A549 (cell line): ENCODE data around the gene HCRTR1.

ENCODE experiments used
- CEBPB ChIP-seq, 2 experiments: fragments of >200 bp in 1 of 2; sonication (Bioruptor Twin) in 1 of 2; formaldehyde crosslinking in 1 of 2; IDR thresholded peaks; 2 replicates each; pipeline ENCODE4 v1.6.1; 2012 to 2016
- FOSL2 ChIP-seq, 2 experiments: fragments of 450-650 bp in 1 of 2; fragments of >200 bp in 1 of 2; sonication (Bioruptor Twin) in 1 of 2; formaldehyde crosslinking; IDR thresholded peaks; 2 replicates each; pipeline versions ENCODE4 v1.5.0 to v1.6.1; 2016 to 2020; ENCODE audit warnings: mild to moderate bottlenecking in 1 of 2, moderate library complexity in 1 of 2
- SMC3 ChIP-seq: fragments of >200 bp; sonication (Bioruptor Twin); formaldehyde crosslinking; IDR thresholded peaks from 3 replicates; pipeline ENCODE4 v1.6.1; 2018; ENCODE audit warnings: inconsistent platforms
- TF ChIP-seq, protein P1 (sequence below): fragments of >200 bp; sonication (Bioruptor Twin); formaldehyde crosslinking; IDR thresholded peaks from 3 replicates; pipeline ENCODE4 v1.5.1; 2016

- peak in 1 of 2 experiments; percentile 84; a peak in 2 of 4 replicates for TF ChIP-seq CEBPB (IDR thresholded peaks at IDR 0.05)
- TF ChIP-seq, protein P1, sequence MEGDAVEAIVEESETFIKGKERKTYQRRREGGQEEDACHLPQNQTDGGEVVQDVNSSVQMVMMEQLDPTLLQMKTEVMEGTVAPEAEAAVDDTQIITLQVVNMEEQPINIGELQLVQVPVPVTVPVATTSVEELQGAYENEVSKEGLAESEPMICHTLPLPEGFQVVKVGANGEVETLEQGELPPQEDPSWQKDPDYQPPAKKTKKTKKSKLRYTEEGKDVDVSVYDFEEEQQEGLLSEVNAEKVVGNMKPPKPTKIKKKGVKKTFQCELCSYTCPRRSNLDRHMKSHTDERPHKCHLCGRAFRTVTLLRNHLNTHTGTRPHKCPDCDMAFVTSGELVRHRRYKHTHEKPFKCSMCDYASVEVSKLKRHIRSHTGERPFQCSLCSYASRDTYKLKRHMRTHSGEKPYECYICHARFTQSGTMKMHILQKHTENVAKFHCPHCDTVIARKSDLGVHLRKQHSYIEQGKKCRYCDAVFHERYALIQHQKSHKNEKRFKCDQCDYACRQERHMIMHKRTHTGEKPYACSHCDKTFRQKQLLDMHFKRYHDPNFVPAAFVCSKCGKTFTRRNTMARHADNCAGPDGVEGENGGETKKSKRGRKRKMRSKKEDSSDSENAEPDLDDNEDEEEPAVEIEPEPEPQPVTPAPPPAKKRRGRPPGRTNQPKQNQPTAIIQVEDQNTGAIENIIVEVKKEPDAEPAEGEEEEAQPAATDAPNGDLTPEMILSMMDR, result no peak
- TF ChIP-seq FOSL2 (IDR thresholded peaks at IDR 0.05), result no peak
- TF ChIP-seq FOSL2 (CRISPR knock-in tag; IDR thresholded peaks at IDR 0.05), result 0 out of 2 replicates have a peak, but pooled peaks have one; percentile 4
- TF ChIP-seq SMC3, result no peak
Observed at GRCh38 chr1:31575369-31576140, 41.9 kb upstream of the HCRTR1 start.
